ENCODE measurements around the gene TMEM35B. TPM values are rescaled to one million over a fixed set of nuclear protein-coding genes. Genes with fewer than 3 reads are reported as not detected.
"Not testable (repeated sequence)": the region's sequence is repeated elsewhere in the genome, so short reads cannot be mapped to it uniquely, and the experiment has no call there.

Gene TMEM35B
- 70.7 TPM for polyA plus RNA-seq

DNA sequence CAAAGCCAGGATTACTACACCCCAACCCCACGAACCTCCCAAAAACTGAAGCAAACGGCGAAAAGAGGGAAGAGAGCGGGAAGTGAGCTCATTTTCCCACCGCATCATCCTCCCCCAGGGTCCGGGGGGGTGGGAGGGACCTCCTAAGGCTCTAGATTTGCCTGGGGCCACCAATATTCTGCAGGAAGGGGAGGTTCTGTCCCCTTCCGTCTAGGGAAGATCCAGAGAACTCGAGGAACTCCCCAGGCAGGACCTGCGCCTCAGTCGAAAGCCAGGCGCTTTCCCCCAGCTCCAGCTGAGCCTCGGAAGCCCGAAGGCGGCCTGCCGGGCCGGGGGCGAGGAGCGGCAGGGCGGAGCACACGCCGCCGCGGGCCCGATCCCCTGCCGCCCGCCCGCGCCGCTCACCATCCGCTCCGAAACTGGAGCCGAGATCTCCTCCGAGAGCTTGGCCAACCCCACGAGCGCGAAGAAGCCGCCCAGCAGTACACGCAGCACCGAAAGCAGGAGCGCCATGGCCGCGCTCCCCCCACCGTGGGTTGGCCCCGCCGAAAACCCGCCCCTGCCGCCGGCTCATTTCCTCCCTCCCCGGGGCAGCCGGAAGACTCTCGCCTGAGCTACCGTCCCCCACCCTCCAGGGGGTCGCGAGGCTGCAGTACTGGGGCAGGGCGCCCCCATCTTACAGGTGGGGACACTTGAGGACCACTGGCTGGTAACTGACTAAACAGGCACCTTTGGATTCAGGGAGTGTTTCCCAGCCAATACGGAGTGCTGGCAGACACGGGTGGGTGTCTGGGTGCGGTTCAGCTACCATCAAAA lies at the start of gene TMEM35B:
TMEM35B (minus strand) TSS at position 555 of the 816 bp plus-strand sequence; CDS start at position 513, 42 bp downstream.
- Mint-ChIP-seq H3K27me3 (no peaks in the 10 kb centered on the region), H3K4me3 (peak within 1 kb of the TSS; percentile 94 to 100 (median 98)), H3K4me1 (peaks cover 28 to 31% (median 29%) of the 10 kb centered on the region in 3 donors), H3K36me3 (peaks cover 2% of the 10 kb centered on the region), H3K27ac (peak within 1 kb of the TSS; percentile 75 to 94 (median 92)), H3K9me3 (no peaks in the 10 kb centered on the region)

DNA sequence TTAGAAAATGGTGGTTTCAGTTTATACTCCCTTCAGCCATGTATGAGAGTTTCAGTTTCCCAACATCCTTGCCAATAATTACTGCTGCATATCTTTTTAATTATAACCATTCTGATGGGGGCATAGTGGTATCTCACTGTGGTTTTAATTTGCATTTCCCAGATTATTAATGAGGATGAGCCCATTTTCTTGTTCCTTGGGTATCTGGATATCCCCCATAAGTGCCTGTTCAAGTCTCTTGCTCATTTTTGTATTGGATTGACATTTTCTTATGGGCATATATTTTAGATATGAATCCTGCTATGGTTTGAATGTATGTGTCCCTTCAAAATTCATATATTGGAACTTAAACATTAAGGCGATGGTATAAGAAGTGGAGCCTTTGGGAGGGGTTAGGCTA lies 48.2 kb upstream of the TMEM35B start:
- Mint-ChIP-seq H3K4me3 (peak overlapping the region in 2 of 4 donors; percentile 19 to 61), H3K27ac (no peak overlapping the region), H3K36me3 (peaks cover 6% of the 10 kb centered on the region), H3K9me3 (peaks cover 4 to 5% (median 4%) of the 10 kb centered on the region in 3 donors), H3K27me3 (no peaks in the 10 kb centered on the region), H3K4me1 (peaks cover 13 to 22% (median 16%) of the 10 kb centered on the region in 3 donors)

DNA sequence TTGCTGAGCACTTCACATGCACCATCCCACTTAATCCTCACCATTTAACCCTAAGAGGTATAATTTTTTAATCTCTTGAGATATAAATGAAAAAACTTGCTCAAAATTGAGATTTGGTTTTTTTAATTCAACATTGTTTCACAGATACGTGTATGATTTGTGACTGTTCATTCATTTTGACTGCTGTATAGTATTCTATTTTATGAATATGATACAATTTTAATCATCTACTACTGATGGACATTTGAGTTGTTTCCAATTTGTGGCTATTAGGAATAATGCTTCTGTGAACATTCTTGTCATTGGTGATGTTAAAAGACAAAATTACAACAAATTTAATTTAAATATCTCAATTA lies 47.2 kb upstream of the TMEM35B start:
- H3K36me3 Mint-ChIP-seq: peaks cover 8% of the 10 kb centered on the region
- peak overlapping the region in 3 of 4 donors; percentile 100 for H3K4me3 Mint-ChIP-seq
- H3K27ac Mint-ChIP-seq: no peak overlapping the region
- H3K4me1 Mint-ChIP-seq: peaks cover 13 to 23% (median 19%) of the 10 kb centered on the region in 3 donors
- peaks cover 4 to 5% (median 4%) of the 10 kb centered on the region in 3 donors for H3K9me3 Mint-ChIP-seq
- H3K27me3 Mint-ChIP-seq: no peaks in the 10 kb centered on the region

DNA sequence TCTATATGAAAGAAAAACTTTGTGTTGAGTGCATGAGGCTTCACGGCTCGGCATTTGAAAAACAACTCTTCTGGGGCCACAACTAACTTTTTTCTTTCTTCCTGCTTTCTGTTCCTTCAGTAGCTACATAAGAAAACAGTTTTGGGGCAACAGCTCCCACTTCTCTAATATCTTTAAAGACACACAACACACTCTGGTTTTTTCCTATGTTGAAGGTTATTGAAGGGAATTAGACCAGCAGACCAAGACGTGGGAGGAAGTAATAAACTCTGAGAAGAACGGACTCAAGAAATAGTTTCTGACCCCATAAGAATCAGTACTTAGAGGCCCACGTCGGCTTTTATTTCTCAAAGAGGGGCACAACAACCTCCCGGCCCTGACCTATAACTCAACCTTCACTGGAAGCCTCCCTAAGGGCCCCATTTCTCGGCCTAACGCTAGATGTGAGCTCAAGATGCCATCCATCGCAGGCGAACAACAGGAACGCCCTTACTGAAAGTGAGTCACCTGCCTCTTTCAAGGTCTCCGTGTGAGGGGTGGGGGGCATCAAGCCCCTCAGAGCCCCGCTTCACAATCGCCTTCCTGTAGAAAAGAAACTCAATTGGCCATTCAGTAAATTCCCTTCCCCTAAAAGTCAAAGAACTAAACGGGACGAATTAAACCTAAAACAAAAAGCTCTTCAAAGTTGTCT lies 45.8 kb upstream of the TMEM35B start:
- Mint-ChIP-seq H3K4me3 (peak overlapping the region; percentile 96 to 100 (median 100)), H3K9me3 (peaks cover 4 to 5% (median 4%) of the 10 kb centered on the region in 3 donors), H3K4me1 (peaks cover 20 to 33% (median 28%) of the 10 kb centered on the region in 3 donors), H3K27ac (peak overlapping the region; percentile 92 to 99 (median 94)), H3K36me3 (peaks cover 11% of the 10 kb centered on the region), H3K27me3 (no peaks in the 10 kb centered on the region)

DNA sequence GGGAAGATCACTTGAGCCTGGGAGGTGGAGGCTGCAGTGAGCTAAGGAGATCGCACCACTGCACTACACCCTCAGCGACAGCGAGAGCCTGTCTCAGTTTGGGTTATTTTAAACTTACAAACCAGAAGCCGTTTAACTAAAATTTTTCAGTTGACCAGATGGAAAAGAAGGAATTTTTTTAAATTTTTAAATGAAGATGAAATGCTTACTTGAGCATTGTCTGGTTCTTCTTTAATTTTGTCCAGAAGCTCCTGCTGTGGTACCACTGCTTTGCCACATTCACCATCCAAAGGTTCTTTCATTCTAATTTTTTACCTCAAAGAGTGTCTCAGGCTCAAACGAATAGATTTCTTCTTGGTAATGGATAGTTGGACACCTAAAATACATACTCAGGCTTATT lies 45.2 kb upstream of the TMEM35B start:
- peaks cover 23 to 37% (median 32%) of the 10 kb centered on the region in 3 donors for H3K4me1 Mint-ChIP-seq
- peaks cover 4 to 5% (median 4%) of the 10 kb centered on the region in 3 donors for H3K9me3 Mint-ChIP-seq
- no peaks in the 10 kb centered on the region for H3K27me3 Mint-ChIP-seq

DNA sequence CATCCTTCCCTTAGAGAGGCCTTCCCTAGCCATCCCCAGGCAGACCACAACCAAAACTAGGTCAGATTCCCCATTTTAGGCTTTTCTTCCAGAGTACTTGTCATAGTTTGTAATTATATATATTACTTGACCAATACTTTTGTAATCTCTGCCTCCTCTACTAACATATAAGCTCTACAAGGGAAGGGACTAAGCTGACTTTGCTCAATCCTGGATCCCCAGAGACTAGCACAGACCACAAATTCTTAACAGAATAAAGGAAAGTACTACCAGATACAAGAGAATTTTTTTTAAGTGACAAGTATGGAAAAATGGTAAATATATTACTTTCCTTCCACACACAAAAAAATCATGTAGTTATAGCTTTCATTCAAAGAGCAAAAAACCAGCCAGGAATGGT lies 44.6 kb upstream of the TMEM35B start:
- H3K4me1 Mint-ChIP-seq: peaks cover 23 to 37% (median 32%) of the 10 kb centered on the region in 3 donors
- H3K9me3 Mint-ChIP-seq: peaks cover 4 to 5% (median 4%) of the 10 kb centered on the region in 3 donors
- peaks cover 15% of the 10 kb centered on the region for H3K36me3 Mint-ChIP-seq
- peak overlapping the region in 2 of 3 donors; percentile 92 to 94 for H3K27ac Mint-ChIP-seq
- H3K27me3 Mint-ChIP-seq: no peaks in the 10 kb centered on the region
- peak overlapping the region; percentile 96 to 100 (median 100) for H3K4me3 Mint-ChIP-seq

More for the DNA sequence above, 45.2 kb upstream of the TMEM35B start:
- Mint-ChIP-seq H3K36me3 (peaks cover 15% of the 10 kb centered on the region), H3K27ac (peak overlapping the region; percentile 92 to 99 (median 94)), H3K4me3 (peak overlapping the region; percentile 96 to 100 (median 100))

DNA sequence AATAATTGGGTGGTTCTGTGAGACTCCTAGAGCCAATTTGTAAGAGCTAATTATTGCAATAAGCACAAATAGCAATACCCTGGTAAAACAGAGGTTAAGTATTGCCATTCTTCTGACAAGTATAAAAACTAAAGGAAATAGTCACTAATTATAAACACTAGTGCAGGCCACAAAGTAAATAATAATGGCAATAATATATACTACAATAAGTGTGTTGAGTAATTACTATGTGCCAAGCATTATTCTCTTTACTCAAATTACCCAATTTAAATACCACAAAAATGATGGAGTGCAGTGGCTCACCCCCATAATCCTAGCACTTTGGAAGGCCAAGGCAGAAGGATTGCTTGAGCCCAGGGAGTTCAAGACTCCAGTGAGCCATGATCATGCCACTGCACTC lies 31.3 kb upstream of the TMEM35B start:
- Mint-ChIP-seq H3K4me3 (no peak overlapping the region), H3K27ac (no peak overlapping the region), H3K27me3 (no peaks in the 10 kb centered on the region), H3K36me3 (peaks cover 3% of the 10 kb centered on the region), H3K9me3 (no peaks in the 10 kb centered on the region), H3K4me1 (peaks cover 0 to 3% (median 0%) of the 10 kb centered on the region in 3 donors)

DNA sequence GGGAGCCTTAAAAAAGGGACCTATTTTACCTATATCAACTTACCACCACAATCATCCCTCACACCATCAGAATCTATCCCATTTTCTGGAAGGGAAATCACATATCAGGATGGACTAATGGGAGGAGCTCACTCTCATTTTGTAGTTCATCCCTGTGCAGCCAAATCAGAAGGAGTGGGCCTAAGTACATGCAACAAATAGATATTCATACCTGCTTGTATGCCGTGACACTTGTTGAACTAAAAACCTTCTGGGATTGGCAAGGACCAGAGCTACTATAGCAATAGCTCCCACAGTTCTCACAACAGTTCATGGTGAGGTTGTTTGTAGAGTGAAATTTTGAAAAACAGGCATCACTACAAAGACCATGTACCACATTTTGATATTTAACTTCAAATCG lies 29.3 kb upstream of the TMEM35B start:
- Mint-ChIP-seq H3K27me3 (no peaks in the 10 kb centered on the region), H3K9me3 (no peaks in the 10 kb centered on the region), H3K36me3 (peaks cover 9% of the 10 kb centered on the region), H3K27ac (peak overlapping the region in 1 of 3 donors; percentile 31), H3K4me3 (no peak overlapping the region), H3K4me1 (peaks cover 0 to 3% (median 0%) of the 10 kb centered on the region in 3 donors)

DNA sequence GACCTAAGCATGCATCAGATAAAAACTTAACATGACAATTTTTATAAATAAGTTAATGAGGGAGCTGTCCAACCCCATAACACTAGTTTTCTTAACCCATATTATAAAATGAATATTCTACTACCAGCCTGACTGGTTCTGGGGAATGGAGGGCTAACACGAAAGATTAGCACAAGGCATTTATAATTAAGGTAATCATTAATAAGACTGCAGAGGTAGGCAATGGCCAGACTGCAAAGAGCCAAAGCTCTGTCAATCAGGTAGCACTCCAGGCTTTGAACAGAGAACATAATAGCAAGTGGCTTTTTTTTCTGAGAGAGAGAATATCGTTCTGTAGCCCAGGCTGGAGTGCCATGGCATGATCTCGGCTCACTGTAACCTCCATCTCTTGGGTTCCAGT lies 20.6 kb upstream of the TMEM35B start:
- Mint-ChIP-seq H3K36me3 (peaks cover 5% of the 10 kb centered on the region), H3K27ac (no peak overlapping the region), H3K27me3 (no peaks in the 10 kb centered on the region), H3K9me3 (no peaks in the 10 kb centered on the region), H3K4me3 (no peak overlapping the region), H3K4me1 (no peaks in the 10 kb centered on the region)

DNA sequence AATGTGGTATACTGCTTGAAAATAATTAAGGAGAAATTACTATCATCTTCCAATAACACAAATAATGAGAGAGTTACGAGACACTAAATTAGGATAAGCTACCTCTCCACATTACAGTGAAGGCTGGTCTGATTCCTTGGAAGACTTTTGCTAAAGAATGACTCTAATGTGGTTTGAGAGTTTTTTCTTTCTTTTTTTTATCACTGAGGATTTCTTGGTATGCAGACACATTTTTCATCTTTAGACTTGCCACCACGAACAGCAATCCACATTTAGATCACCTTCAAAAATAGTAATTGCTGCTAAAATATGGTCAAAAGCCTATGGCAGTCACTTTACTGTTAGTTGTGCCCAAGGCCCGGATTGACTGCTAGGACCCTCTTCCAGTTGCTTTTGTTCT lies 16.6 kb upstream of the TMEM35B start:
- Mint-ChIP-seq H3K27me3 (no peaks in the 10 kb centered on the region), H3K36me3 (peaks cover 8% of the 10 kb centered on the region), H3K9me3 (no peaks in the 10 kb centered on the region), H3K4me3 (no peak overlapping the region), H3K4me1 (no peaks in the 10 kb centered on the region), H3K27ac (no peak overlapping the region)

DNA sequence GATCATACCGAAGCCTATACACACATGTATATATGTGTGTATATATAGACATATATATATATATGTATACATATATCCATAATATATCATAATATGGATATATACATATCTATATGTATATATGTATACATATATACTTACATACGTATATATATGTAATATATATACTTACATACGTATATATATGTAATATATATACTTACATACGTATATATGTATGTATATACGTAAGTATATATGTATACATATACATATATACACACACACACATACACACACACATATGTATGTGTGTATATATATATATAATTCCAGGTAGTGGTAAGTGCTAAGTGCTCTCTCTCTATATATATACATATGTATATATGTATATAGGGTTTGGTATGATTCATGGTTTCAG lies 9.7 kb upstream of the TMEM35B start:
- Mint-ChIP-seq H3K9me3 (no peaks in the 10 kb centered on the region), H3K4me1 (peaks cover 0 to 2% (median 0%) of the 10 kb centered on the region in 3 donors), H3K36me3 (peaks cover 8% of the 10 kb centered on the region), H3K4me3 (no peak overlapping the region), H3K27ac (no peak overlapping the region), H3K27me3 (no peaks in the 10 kb centered on the region)

DNA sequence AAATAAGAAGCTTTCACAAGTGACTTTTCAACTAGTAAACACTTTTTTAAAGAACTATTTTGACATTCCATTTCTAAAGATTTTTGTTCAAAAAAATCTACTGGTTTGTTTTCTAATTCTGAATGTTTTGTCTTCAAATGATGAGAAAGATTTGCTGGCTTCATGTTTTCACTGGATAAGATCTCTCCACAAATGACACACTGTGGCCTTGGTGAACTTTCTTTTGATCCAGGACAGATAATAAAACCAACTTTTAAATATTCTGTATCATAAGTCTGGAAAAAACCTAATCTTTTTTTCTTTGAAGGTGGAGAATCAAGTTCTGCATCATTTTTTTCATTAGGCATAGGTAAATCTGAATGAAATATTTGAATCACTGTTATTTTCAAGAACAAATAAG lies 3.4 kb upstream of the TMEM35B start:
- Mint-ChIP-seq H3K36me3 (no peaks in the 10 kb centered on the region), H3K27me3 (no peaks in the 10 kb centered on the region), H3K4me1 (peaks cover 12 to 14% (median 14%) of the 10 kb centered on the region in 3 donors), H3K27ac (no peak overlapping the region), H3K9me3 (no peaks in the 10 kb centered on the region), H3K4me3 (no peak overlapping the region)

DNA sequence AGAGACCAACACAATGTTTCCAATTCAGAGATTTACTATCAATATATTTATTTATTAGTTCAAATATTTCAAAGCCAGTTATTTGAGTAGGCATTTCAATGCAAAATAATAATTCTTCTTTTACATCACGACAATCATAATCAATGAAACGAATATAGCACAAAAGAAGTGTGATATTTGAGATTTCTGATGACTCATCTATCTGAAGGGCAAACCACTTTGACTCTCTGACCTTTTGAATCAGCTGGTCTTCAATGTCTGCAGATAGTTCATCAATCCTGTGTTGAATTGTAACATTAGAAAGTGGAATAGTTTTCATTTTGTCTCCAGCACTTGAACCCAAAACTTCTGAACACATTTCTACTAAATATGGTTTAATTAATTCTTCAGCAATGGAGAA lies 3.0 kb upstream of the TMEM35B start:
- no peaks in the 10 kb centered on the region for H3K27me3 Mint-ChIP-seq
- H3K27ac Mint-ChIP-seq: no peak overlapping the region
- peak overlapping the region in 1 of 4 donors; percentile 65 for H3K4me3 Mint-ChIP-seq
- H3K36me3 Mint-ChIP-seq: no peaks in the 10 kb centered on the region
- H3K9me3 Mint-ChIP-seq: no peaks in the 10 kb centered on the region
- peaks cover 14 to 17% (median 16%) of the 10 kb centered on the region in 3 donors for H3K4me1 Mint-ChIP-seq

DNA sequence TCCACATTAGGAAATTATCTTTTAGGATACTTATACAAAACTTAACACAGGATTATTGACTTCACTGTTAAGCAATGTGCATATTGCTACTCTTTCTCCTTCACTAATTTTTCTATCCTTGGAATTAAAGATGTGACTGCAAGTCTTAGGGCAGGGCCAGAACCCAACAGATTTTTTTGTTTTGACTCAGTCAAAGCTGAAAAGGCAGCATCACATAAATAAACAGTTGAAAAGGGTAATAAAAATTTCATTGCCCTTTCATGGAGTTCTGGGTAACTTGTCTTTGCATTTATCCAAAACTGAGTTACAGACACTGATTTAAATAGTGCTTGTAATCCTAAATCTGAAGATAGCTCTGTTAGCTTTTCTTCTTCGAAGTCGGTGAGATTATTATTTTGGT lies 1.9 kb upstream of the TMEM35B start:
- H3K4me1 Mint-ChIP-seq: peaks cover 20 to 22% (median 20%) of the 10 kb centered on the region in 3 donors
- H3K36me3 Mint-ChIP-seq: no peaks in the 10 kb centered on the region
- H3K9me3 Mint-ChIP-seq: no peaks in the 10 kb centered on the region
- H3K4me3 Mint-ChIP-seq: peak overlapping the region in 1 of 4 donors; percentile 65
- H3K27me3 Mint-ChIP-seq: no peaks in the 10 kb centered on the region
- H3K27ac Mint-ChIP-seq: no peak overlapping the region

DNA sequence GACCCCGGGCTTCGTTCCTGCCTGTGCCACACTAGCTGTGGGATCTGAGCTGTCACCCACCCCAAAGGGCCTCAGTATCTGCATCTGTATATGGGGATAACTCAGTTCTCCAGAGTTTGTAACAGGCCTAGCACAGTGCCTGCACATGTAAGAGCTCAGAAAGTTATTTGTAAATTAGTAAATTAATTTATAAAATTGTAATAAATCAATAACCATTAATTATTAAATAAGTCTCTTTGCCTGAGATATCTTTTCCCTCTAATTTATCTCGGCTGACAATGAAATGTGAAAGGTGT lies 410 bp upstream of the TMEM35B start:
- not testable (repeated sequence) for H3K27me3 Mint-ChIP-seq, H3K9me3 Mint-ChIP-seq, H3K36me3 Mint-ChIP-seq
- Mint-ChIP-seq H3K27ac (peak overlapping the region; percentile 75 to 94 (median 92)), H3K4me3 (peak overlapping the region; percentile 94 to 100 (median 98)), H3K4me1 (peaks cover 25 to 27% (median 26%) of the 10 kb centered on the region in 3 donors)
